Measurements from ENCODE around the gene ELFN2.

GRCh38 chr22:37318364-37319109 is 108.7 kb downstream of the ELFN2 start:
- TF ChIP-seq, protein P1, sequence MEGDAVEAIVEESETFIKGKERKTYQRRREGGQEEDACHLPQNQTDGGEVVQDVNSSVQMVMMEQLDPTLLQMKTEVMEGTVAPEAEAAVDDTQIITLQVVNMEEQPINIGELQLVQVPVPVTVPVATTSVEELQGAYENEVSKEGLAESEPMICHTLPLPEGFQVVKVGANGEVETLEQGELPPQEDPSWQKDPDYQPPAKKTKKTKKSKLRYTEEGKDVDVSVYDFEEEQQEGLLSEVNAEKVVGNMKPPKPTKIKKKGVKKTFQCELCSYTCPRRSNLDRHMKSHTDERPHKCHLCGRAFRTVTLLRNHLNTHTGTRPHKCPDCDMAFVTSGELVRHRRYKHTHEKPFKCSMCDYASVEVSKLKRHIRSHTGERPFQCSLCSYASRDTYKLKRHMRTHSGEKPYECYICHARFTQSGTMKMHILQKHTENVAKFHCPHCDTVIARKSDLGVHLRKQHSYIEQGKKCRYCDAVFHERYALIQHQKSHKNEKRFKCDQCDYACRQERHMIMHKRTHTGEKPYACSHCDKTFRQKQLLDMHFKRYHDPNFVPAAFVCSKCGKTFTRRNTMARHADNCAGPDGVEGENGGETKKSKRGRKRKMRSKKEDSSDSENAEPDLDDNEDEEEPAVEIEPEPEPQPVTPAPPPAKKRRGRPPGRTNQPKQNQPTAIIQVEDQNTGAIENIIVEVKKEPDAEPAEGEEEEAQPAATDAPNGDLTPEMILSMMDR (conservative IDR thresholded peaks at IDR 0.05; ENCODE audit: low read length), result no peak
- TF ChIP-seq EZH2phosphoT487 (IDR thresholded peaks at IDR 0.05; ENCODE audit: borderline replicate concordance, low read depth, low read length), result no peak

Measured in OCI-LY7 (cell line).